CD4-positive, alpha-beta T cell (primary cell): ENCODE measurements around the gene WNT8B. TPM values are rescaled to one million over a fixed set of nuclear protein-coding genes. Genes with fewer than 3 reads are reported as not detected.

Experiments used
- ATAC-seq: fragments of 200-7000 bp; cut with Tn5 transposase; one replicate; pipeline ENCODE4 v1.10.0; 2022; ENCODE audit warnings: mild to moderate bottlenecking; ENCODE audit not compliant: poor library complexity
- CTCF ChIA-PET: fragments of 350-600 bp; sonication (Branson Sonifier 250); formaldehyde crosslinking; loops from one replicate; lab custom pipeline; 2021; ENCODE audit warnings: antibody characterized with exemption, inconsistent platforms; lab: Charles Lee
- POLR2A ChIA-PET: fragments of 350-600 bp; sonication (Branson Sonifier 250); formaldehyde crosslinking; loops from one replicate; lab custom pipeline; 2021; ENCODE audit warnings: antibody characterized with exemption, inconsistent platforms; lab: Charles Lee
- DNase-seq, 14 experiments: peaks; one replicate each; pipeline ENCODE4 v3.0.0-alpha.2; 2013 to 2020; ENCODE audit warnings: mixed read lengths in 2 of 14
- H3K27ac ChIP-seq, 2 donors: one replicate each; pipeline versions ENCODE4 v1.5.1 to v1.7.0; 2013; ENCODE audit warnings: low read length in 2 of 2, low read depth in 1 of 2, mild to moderate bottlenecking in 1 of 2
- H3K27me3 ChIP-seq, 2 experiments: 1 replicate in 1 of 2; 2 replicates in 1 of 2; pipeline versions ENCODE4 v1.6.1 to v1.7.0; 2013; ENCODE audit warnings: low read length in 2 of 2, control low read depth in 1 of 2, mild to moderate bottlenecking in 1 of 2, moderate library complexity in 1 of 2; ENCODE audit not compliant: insufficient read depth in 2 of 2, control insufficient read depth in 1 of 2
- H3K36me3 ChIP-seq: one replicate; pipeline ENCODE4 v1.6.1; 2013; ENCODE audit warnings: low read length, control low read depth; ENCODE audit not compliant: insufficient read depth
- H3K4me1 ChIP-seq: one replicate; pipeline ENCODE4 v1.6.1; 2013; ENCODE audit warnings: low read length, control low read depth; ENCODE audit not compliant: insufficient read depth
- H3K4me3 ChIP-seq: one replicate; pipeline ENCODE4 v1.5.1; 2013; ENCODE audit warnings: mild to moderate bottlenecking, low read length, moderate library complexity
- H3K9me3 ChIP-seq, 2 experiments: 1 replicate in 1 of 2; 2 replicates in 1 of 2; pipeline versions ENCODE4 v1.6.1 to v1.7.0; 2013; ENCODE audit warnings: low read length in 2 of 2, mild to moderate bottlenecking in 2 of 2, control low read depth in 1 of 2, moderate library complexity in 1 of 2; ENCODE audit not compliant: control insufficient read depth in 1 of 2, insufficient read depth in 1 of 2
- H3K27ac Mint-ChIP-seq: one replicate; pipeline ENCODE4 v1.8.0; 2020; ENCODE audit warnings: mixed read lengths
- H3K27me3 Mint-ChIP-seq: one replicate; pipeline ENCODE4 v1.8.0; 2021; ENCODE audit warnings: mixed read lengths
- H3K36me3 Mint-ChIP-seq: one replicate; pipeline ENCODE4 v1.8.0; 2021; ENCODE audit warnings: low read depth, mixed read lengths
- H3K4me1 Mint-ChIP-seq: one replicate; pipeline ENCODE4 v1.8.0; 2021; ENCODE audit warnings: low read depth, mixed read lengths
- H3K4me3 Mint-ChIP-seq: one replicate; pipeline ENCODE4 v1.8.0; 2020; ENCODE audit warnings: mild to moderate bottlenecking, mixed read lengths
- H3K9me3 Mint-ChIP-seq: one replicate; pipeline ENCODE4 v1.8.0; 2020; ENCODE audit warnings: mixed read lengths
- intact Hi-C, 2 experiments: fragments of 100-400 bp; cut with DNase I in 1 of 2; cut with micrococcal nuclease in 1 of 2; formaldehyde crosslinking; loops; one replicate each; pipeline versions ENCODE4 v1.15.1 to v1.9.0; 2023 to 2025; cut with DNase I, micrococcal nuclease
- total RNA-seq, 174 experiments: library from RNA in 2 of 174; stranded (reverse) in 2 of 174; gene quantifications; one replicate each; pipeline ENCODE4 v1.2.3 and lab custom pipeline; 2021 to 2026
- TF ChIP-seq, protein P1 (sequence below): fragments of 200-600 bp; IDR thresholded peaks from one replicate; pipeline ENCODE4 v1.8.0; 2022; ENCODE audit warnings: antibody characterized with exemption, mild to moderate bottlenecking

The WNT8B gene
- total RNA-seq, 2 experiments from 2014 or later = not detected

DNA sequence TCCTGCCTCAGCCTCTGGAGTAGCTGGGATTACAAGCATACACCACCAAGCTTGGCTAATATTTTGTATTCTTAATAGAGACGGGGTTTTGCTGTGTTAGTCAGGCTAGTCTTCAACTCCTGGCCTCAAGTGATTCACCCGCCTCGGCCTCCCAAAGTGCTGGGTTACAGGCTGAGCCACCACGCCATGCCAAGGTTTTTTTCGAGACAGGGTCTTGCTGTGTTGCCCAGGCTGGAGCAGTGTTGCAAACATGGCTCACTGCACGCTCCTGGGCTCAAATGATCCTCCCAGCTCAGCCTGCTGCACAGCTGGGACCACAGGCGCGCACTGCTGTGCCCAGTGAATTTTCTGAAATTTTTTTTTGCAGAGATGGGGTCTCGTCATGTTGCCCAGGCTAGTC is 60.1 kb downstream of the WNT8B start:
- Mint-ChIP-seq H3K27ac (no peak overlapping the region), H3K9me3 (no peaks in the 10 kb centered on the region), H3K4me3 (no peak overlapping the region), H3K4me1 (peaks cover 26% of the 10 kb centered on the region), H3K36me3 (peaks cover 61% of the 10 kb centered on the region), H3K27me3 (no peaks in the 10 kb centered on the region)
- POLR2A ChIA-PET = interaction anchor here (1.1 kb wide), 1 partner anchor 40 kb away, joined by 3 read pairs; no protein-coding TSS in a partner anchor
- no peak overlapping the region for H3K4me3 ChIP-seq
- no peak for DNase-seq
- peaks cover 31% of the 10 kb centered on the region for H3K4me1 ChIP-seq
- peaks cover 56% of the 10 kb centered on the region for H3K36me3 ChIP-seq
- no peaks in the 10 kb centered on the region for H3K27me3 ChIP-seq
- no peaks in the 10 kb centered on the region for H3K9me3 ChIP-seq
- intact Hi-C loops = no loop called here
- H3K27ac ChIP-seq = no peak overlapping the region
- CTCF ChIA-PET = interaction anchor here (0.8 to 1.5 kb wide), 3 partner anchors 11 to 40 kb away, joined by 3 to 5 read pairs (median 4); no protein-coding TSS in a partner anchor
- no peak for ATAC-seq
- TF ChIP-seq, protein P1, sequence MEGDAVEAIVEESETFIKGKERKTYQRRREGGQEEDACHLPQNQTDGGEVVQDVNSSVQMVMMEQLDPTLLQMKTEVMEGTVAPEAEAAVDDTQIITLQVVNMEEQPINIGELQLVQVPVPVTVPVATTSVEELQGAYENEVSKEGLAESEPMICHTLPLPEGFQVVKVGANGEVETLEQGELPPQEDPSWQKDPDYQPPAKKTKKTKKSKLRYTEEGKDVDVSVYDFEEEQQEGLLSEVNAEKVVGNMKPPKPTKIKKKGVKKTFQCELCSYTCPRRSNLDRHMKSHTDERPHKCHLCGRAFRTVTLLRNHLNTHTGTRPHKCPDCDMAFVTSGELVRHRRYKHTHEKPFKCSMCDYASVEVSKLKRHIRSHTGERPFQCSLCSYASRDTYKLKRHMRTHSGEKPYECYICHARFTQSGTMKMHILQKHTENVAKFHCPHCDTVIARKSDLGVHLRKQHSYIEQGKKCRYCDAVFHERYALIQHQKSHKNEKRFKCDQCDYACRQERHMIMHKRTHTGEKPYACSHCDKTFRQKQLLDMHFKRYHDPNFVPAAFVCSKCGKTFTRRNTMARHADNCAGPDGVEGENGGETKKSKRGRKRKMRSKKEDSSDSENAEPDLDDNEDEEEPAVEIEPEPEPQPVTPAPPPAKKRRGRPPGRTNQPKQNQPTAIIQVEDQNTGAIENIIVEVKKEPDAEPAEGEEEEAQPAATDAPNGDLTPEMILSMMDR = no peak

DNA sequence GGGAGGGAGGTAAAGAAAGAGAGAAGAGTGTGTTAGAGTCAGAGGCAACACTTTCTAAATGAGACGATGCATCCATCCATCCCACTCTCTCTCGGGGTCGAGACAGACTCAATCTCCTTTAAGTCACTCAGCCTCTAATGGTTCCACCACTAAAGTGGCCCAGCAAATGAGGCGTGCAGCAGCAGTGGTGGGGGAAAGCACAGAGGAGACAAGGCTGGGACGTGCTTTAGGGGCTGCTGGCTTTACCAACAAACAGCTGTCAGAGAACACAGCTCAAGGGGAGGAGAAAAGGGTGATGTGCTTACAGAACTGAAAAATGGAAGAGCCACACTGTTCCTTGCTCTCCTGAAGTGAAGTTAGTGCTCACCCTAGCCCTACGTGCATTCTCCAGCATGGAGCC is 61.4 kb downstream of the WNT8B start:
- no peaks in the 10 kb centered on the region for H3K27me3 ChIP-seq
- POLR2A ChIA-PET = interaction anchor here (1.2 kb wide), 1 partner anchor 13 kb away, joined by 4 read pairs; no protein-coding TSS in a partner anchor
- Mint-ChIP-seq H3K9me3 (no peaks in the 10 kb centered on the region), H3K4me3 (no peak overlapping the region), H3K36me3 (peaks cover 62% of the 10 kb centered on the region), H3K27ac (no peak overlapping the region), H3K27me3 (no peaks in the 10 kb centered on the region), H3K4me1 (peaks cover 29% of the 10 kb centered on the region)
- H3K27ac ChIP-seq = no peak overlapping the region
- H3K36me3 ChIP-seq = peaks cover 54% of the 10 kb centered on the region
- ATAC-seq (no peak), DNase-seq (no peak)
- no peaks in the 10 kb centered on the region for H3K9me3 ChIP-seq
- TF ChIP-seq, protein P1 = no peak
- CTCF ChIA-PET = no interaction called here
- intact Hi-C loops = no loop called here
- H3K4me3 ChIP-seq = no peak overlapping the region
- peaks cover 35% of the 10 kb centered on the region for H3K4me1 ChIP-seq

DNA sequence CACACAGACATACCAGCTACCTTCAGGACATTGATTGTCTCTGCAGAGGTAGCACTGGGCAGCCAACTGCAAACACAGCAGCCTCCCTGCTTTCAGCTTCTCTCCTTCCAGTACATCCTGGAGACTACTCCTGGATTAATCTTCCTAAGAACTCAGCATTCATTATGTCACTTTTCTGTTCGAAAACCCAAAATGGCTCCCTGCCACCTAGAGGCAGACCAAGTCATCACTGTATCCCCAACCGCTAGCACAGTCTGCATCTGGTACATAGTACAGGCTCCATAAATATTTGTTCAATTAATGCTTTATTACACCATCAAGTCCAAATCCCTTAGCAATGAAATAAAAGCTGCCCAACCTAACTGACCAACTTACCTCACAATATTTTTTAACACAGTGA is 61.8 kb downstream of the WNT8B start:
- TF ChIP-seq, protein P1 = no peak
- H3K9me3 ChIP-seq = no peaks in the 10 kb centered on the region
- intact Hi-C loops = no loop called here
- H3K4me3 ChIP-seq = no peak overlapping the region
- H3K27me3 Mint-ChIP-seq = no peaks in the 10 kb centered on the region
- CTCF ChIA-PET = interaction anchor here (1.0 kb wide), 1 partner anchor 86 kb away, joined by 3 read pairs; no protein-coding TSS in a partner anchor
- no peak overlapping the region for H3K27ac Mint-ChIP-seq
- peaks cover 33% of the 10 kb centered on the region for H3K4me1 ChIP-seq
- peaks cover 66% of the 10 kb centered on the region for H3K36me3 Mint-ChIP-seq
- no peak overlapping the region for H3K4me3 Mint-ChIP-seq
- H3K27ac ChIP-seq = no peak overlapping the region
- peaks cover 31% of the 10 kb centered on the region for H3K4me1 Mint-ChIP-seq
- POLR2A ChIA-PET = interaction anchor here (1.2 kb wide), 1 partner anchor 14 kb away, joined by 4 read pairs; no protein-coding TSS in a partner anchor
- no peaks in the 10 kb centered on the region for H3K9me3 Mint-ChIP-seq
- H3K27me3 ChIP-seq = no peaks in the 10 kb centered on the region
- ATAC-seq = no peak
- peaks cover 53% of the 10 kb centered on the region for H3K36me3 ChIP-seq
- no peak for DNase-seq
